GM19324 (cell line): ENCODE results near the gene KRTAP9-3.
"Not testable (repeated sequence)": the region's sequence is repeated elsewhere in the genome, so short reads cannot be mapped to it uniquely, and the experiment has no call there.

Source experiments
- ATAC-seq: cut with Tn5 transposase; IDR thresholded peaks from one replicate; pipeline ENCODE4 v1.9.1; 2021; ENCODE audit warnings: mild to moderate bottlenecking, moderate library complexity; ENCODE audit not compliant: unreplicated experiment, low FRiP score

Gene KRTAP9-3

GRCh38 chr17:41249637-41250240 lies 17.5 kb downstream of the KRTAP9-3 start, which contains the start of gene KRTAP9-4:
KRTAP9-4 (plus strand) TSS chr17:41249687; CDS start chr17:41249721, 34 bp downstream.
- ATAC-seq, result not testable (repeated sequence)

GRCh38 chr17:41251261-41251660 lies 19.0 kb downstream of the KRTAP9-3 start:
- no peak for ATAC-seq

GRCh38 chr17:41254861-41255260 lies 22.6 kb downstream of the KRTAP9-3 start:
- no peak for ATAC-seq

GRCh38 chr17:41255381-41256290 lies 23.4 kb downstream of the KRTAP9-3 start, which contains the start of gene KRTAP9-9:
KRTAP9-9 (plus strand) TSS chr17:41255384.
- not testable (repeated sequence) for ATAC-seq

GRCh38 chr17:41256291-41256685 lies 24.0 kb downstream of the KRTAP9-3 start:
- ATAC-seq, result no peak

- no peak for ATAC-seq
Observed at GRCh38 chr17:41258406-41258805, 26.2 kb downstream of the KRTAP9-3 start.

- ATAC-seq, result no peak
Observed at GRCh38 chr17:41263212-41263611, 31.0 kb downstream of the KRTAP9-3 start.

- ATAC-seq, result no peak
Observed at GRCh38 chr17:41264599-41264998, 32.4 kb downstream of the KRTAP9-3 start.

- no peak for ATAC-seq
Observed at GRCh38 chr17:41265078-41265477, 32.8 kb downstream of the KRTAP9-3 start, which contains the start of gene KRTAP9-6. KRTAP9-6 (plus strand) TSS chr17:41265378; CDS start chr17:41265378, 0 bp downstream.

- no peak for ATAC-seq
Observed at GRCh38 chr17:41267711-41268110, 35.5 kb downstream of the KRTAP9-3 start.

GRCh38 chr17:41271323-41271722 lies 39.1 kb downstream of the KRTAP9-3 start:
- ATAC-seq, result not testable (repeated sequence)

- no peak for ATAC-seq
Observed at GRCh38 chr17:41271858-41272257, 39.6 kb downstream of the KRTAP9-3 start.

GRCh38 chr17:41275648-41276190 lies 43.5 kb downstream of the KRTAP9-3 start, which contains the start of gene KRTAP9-7:
KRTAP9-7 (plus strand) TSS chr17:41275698; CDS start chr17:41275698, 0 bp downstream.
- not testable (repeated sequence) for ATAC-seq

- no peak for ATAC-seq
Observed at GRCh38 chr17:41278176-41278955, 46.1 kb downstream of the KRTAP9-3 start.
